Fibroblast of skin of scalp (primary cell): ENCODE data around the gene NEAT1.
"Not testable (repeated sequence)": the region's sequence is repeated elsewhere in the genome, so short reads cannot be mapped to it uniquely, and the experiment has no call there.

ENCODE experiments used
- DNase-seq: peaks from one replicate; pipeline ENCODE4 v3.0.0-alpha.2; 2013

Gene NEAT1

GRCh38 chr11:65410936-65411680 is 11.5 kb upstream of the NEAT1 start:
- no peak for DNase-seq

GRCh38 chr11:65411681-65412070 is 10.9 kb upstream of the NEAT1 start:
- DNase-seq = no peak

GRCh38 chr11:65412271-65413076 is 10.1 kb upstream of the NEAT1 start:
- DNase-seq = no peak

- not testable (repeated sequence) for DNase-seq
These were observed 9.4 kb upstream of the NEAT1 start for GRCh38 chr11:65413077-65413664.

- DNase-seq = no peak
These were observed 7.7 kb upstream of the NEAT1 start for GRCh38 chr11:65414776-65415498.

GRCh38 chr11:65415499-65416340 is 6.9 kb upstream of the NEAT1 start:
- DNase-seq = no peak

GRCh38 chr11:65416341-65416824 is 6.2 kb upstream of the NEAT1 start:
- DNase-seq = peak; percentile 80

GRCh38 chr11:65416841-65417701 is 5.5 kb upstream of the NEAT1 start:
- DNase-seq = no peak

- DNase-seq = no peak
These were observed 4.7 kb upstream of the NEAT1 start for GRCh38 chr11:65417702-65418430.

- DNase-seq = no peak
These were observed 4.2 kb upstream of the NEAT1 start for GRCh38 chr11:65418431-65418680.

GRCh38 chr11:65418681-65419459 is 3.7 kb upstream of the NEAT1 start:
- peak; percentile 96 for DNase-seq

GRCh38 chr11:65419460-65419771 is 3.2 kb upstream of the NEAT1 start:
- DNase-seq = no peak

- peak; percentile 94 for DNase-seq
These were observed 2.7 kb upstream of the NEAT1 start for GRCh38 chr11:65419772-65420481.

- no peak for DNase-seq
These were observed 2.1 kb upstream of the NEAT1 start for GRCh38 chr11:65420506-65420905.

GRCh38 chr11:65420979-65421793 is 1.4 kb upstream of the NEAT1 start:
- peak; percentile 99 for DNase-seq

GRCh38 chr11:65421794-65422632 is 585 bp upstream of the NEAT1 start:
- peak; percentile 99 for DNase-seq
